ENCODE measurements around the gene TENM4.

Gene TENM4

GRCh38 chr11:79110321-79110720 lies 330.5 kb downstream of the TENM4 start:
- no peak for TF ChIP-seq ZNF565 (CRISPR knock-in tag; conservative IDR thresholded peaks at IDR 0.05; ENCODE audit: low read depth)
- no peak for TF ChIP-seq ZC3H10 (CRISPR knock-in tag; IDR thresholded peaks at IDR 0.05)
- TF ChIP-seq GLIS3 (CRISPR knock-in tag; IDR thresholded peaks at IDR 0.05), result no peak
- TF ChIP-seq BACH2 (CRISPR knock-in tag; IDR thresholded peaks at IDR 0.05; ENCODE audit: borderline replicate concordance), result no peak
- TF ChIP-seq CSDC2 (CRISPR knock-in tag; IDR thresholded peaks at IDR 0.05), result no peak
- no peak for TF ChIP-seq ESRRG (CRISPR knock-in tag; IDR thresholded peaks at IDR 0.05)
- no peak for TF ChIP-seq ZFP30 (CRISPR knock-in tag; IDR thresholded peaks at IDR 0.05)
- ATAC-seq, result no peak

GRCh38 chr11:79108851-79109250 lies 332.0 kb downstream of the TENM4 start:
- no peak for ATAC-seq
- no peak for TF ChIP-seq ARNTL (CRISPR knock-in tag; IDR thresholded peaks at IDR 0.05; ENCODE audit: borderline replicate concordance, low read depth)
- TF ChIP-seq RARB (CRISPR knock-in tag; IDR thresholded peaks at IDR 0.05), result no peak
- no peak for TF ChIP-seq TSHZ2 (CRISPR knock-in tag; IDR thresholded peaks at IDR 0.05)
- no peak for TF ChIP-seq GLIS3 (CRISPR knock-in tag; IDR thresholded peaks at IDR 0.05)
- TF ChIP-seq ZC3H10 (CRISPR knock-in tag; IDR thresholded peaks at IDR 0.05), result no peak
- no peak for TF ChIP-seq BACH2 (CRISPR knock-in tag; IDR thresholded peaks at IDR 0.05; ENCODE audit: borderline replicate concordance)
- no peak for TF ChIP-seq POU6F1 (CRISPR knock-in tag; IDR thresholded peaks at IDR 0.05; ENCODE audit: borderline replicate concordance, low read depth)
- no peak for TF ChIP-seq OSR1 (CRISPR knock-in tag; IDR thresholded peaks at IDR 0.05)
- no peak for TF ChIP-seq ZNF565 (CRISPR knock-in tag; conservative IDR thresholded peaks at IDR 0.05; ENCODE audit: low read depth)
- no peak for TF ChIP-seq ISL1 (CRISPR knock-in tag; IDR thresholded peaks at IDR 0.05)

GRCh38 chr11:79102840-79103239 lies 338.0 kb downstream of the TENM4 start:
- ATAC-seq, result no peak
- TF ChIP-seq SNAI2 (CRISPR knock-in tag; IDR thresholded peaks at IDR 0.05) (no peak), ZNF70 (CRISPR knock-in tag; IDR thresholded peaks at IDR 0.05) (no peak), BACH2 (CRISPR knock-in tag; IDR thresholded peaks at IDR 0.05; ENCODE audit: borderline replicate concordance) (no peak), TSHZ2 (CRISPR knock-in tag; IDR thresholded peaks at IDR 0.05) (no peak), TOX (CRISPR knock-in tag; IDR thresholded peaks at IDR 0.05; ENCODE audit: borderline replicate concordance) (no peak), PPARA (CRISPR knock-in tag; IDR thresholded peaks at IDR 0.05; ENCODE audit: borderline replicate concordance) (no peak), ARNTL (CRISPR knock-in tag; IDR thresholded peaks at IDR 0.05; ENCODE audit: borderline replicate concordance, low read depth) (no peak), PATZ1 (CRISPR knock-in tag; IDR thresholded peaks at IDR 0.05; ENCODE audit: borderline replicate concordance) (no peak)

- peak; percentile 24; the same call in 1 of the 3 replicates for ATAC-seq
- TF ChIP-seq ZFP3 (CRISPR knock-in tag; IDR thresholded peaks at IDR 0.05) (no peak), CSDC2 (CRISPR knock-in tag; IDR thresholded peaks at IDR 0.05) (no peak), ZC3H10 (CRISPR knock-in tag; IDR thresholded peaks at IDR 0.05) (no peak), ZFP30 (CRISPR knock-in tag; IDR thresholded peaks at IDR 0.05) (no peak), TCF4 (CRISPR knock-in tag; IDR thresholded peaks at IDR 0.05; ENCODE audit: borderline replicate concordance) (no peak), TOX (CRISPR knock-in tag; IDR thresholded peaks at IDR 0.05; ENCODE audit: borderline replicate concordance) (no peak), CREB5 (CRISPR knock-in tag; IDR thresholded peaks at IDR 0.05; ENCODE audit: low read depth) (no peak), SNAI2 (CRISPR knock-in tag; IDR thresholded peaks at IDR 0.05) (no peak), ZNF565 (CRISPR knock-in tag; conservative IDR thresholded peaks at IDR 0.05; ENCODE audit: low read depth) (no peak), TSHZ2 (CRISPR knock-in tag; IDR thresholded peaks at IDR 0.05) (no peak)
Measured at GRCh38 chr11:79101656-79102055, 339.2 kb downstream of the TENM4 start.
